OCI-LY3 (cell line): Measurements from ENCODE around the gene TACC2.

ENCODE experiments used
- CTCF ChIP-seq: fragments of 200-600, 300-600 bp; sonication (generic); IDR thresholded peaks from 2 replicates; pipeline ENCODE4 v1.5.1; 2014; ENCODE audit warnings: antibody characterized with exemption, low read length, low read depth
- EZH2phosphoT487 ChIP-seq: fragments of 200-600 bp; shearing (Covaris generic); IDR thresholded peaks from 2 replicates; pipeline ENCODE4 v1.6.1; 2018; ENCODE audit warnings: antibody characterized with exemption, mixed run types, low read depth

- no peak for TF ChIP-seq CTCF
- TF ChIP-seq EZH2phosphoT487: no peak
These were observed 260.4 kb downstream of the TACC2 start for GRCh38 chr10:122249303-122249850.
